22Rv1 (cell line): Measurements from ENCODE around the gene MX2.

ENCODE experiments used
- H3K27ac ChIP-seq: fragments of 450-650 bp; 2 replicates; pipeline ENCODE4 v1.5.1; 2017
- ZFX ChIP-seq: fragments of 450-650 bp; IDR thresholded peaks from 2 replicates; pipeline ENCODE4 v1.6.1; 2017; ENCODE audit warnings: antibody characterized with exemption, borderline replicate concordance
- TF ChIP-seq, protein P1 (sequence below): fragments of 450-650 bp; IDR thresholded peaks from 2 replicates; pipeline ENCODE4 v1.5.1; 2017; ENCODE audit warnings: mild to moderate bottlenecking

MX2 gene

DNA sequence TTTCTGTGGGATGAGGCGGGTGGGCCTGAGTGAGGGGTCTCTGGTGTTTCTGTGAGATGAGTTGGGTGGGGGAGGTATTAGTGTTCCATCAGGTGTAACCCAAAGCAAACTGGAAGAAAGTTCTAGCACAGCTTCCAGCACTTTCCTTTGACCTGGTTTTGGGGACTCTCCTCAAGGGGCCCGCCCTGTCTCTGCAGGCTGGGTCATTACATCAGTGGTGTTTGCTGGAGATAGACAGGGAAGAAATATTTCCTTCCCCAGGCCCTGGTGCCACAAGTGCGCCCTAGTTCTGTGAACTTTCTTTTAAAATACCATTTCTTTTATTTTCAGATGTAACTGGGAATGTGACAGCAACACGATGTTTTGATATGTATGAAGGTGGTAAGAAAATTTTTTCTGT lies 16.5 kb upstream of the MX2 start:
- no peak for TF ChIP-seq ZFX
- TF ChIP-seq, protein P1, sequence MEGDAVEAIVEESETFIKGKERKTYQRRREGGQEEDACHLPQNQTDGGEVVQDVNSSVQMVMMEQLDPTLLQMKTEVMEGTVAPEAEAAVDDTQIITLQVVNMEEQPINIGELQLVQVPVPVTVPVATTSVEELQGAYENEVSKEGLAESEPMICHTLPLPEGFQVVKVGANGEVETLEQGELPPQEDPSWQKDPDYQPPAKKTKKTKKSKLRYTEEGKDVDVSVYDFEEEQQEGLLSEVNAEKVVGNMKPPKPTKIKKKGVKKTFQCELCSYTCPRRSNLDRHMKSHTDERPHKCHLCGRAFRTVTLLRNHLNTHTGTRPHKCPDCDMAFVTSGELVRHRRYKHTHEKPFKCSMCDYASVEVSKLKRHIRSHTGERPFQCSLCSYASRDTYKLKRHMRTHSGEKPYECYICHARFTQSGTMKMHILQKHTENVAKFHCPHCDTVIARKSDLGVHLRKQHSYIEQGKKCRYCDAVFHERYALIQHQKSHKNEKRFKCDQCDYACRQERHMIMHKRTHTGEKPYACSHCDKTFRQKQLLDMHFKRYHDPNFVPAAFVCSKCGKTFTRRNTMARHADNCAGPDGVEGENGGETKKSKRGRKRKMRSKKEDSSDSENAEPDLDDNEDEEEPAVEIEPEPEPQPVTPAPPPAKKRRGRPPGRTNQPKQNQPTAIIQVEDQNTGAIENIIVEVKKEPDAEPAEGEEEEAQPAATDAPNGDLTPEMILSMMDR: no peak

DNA sequence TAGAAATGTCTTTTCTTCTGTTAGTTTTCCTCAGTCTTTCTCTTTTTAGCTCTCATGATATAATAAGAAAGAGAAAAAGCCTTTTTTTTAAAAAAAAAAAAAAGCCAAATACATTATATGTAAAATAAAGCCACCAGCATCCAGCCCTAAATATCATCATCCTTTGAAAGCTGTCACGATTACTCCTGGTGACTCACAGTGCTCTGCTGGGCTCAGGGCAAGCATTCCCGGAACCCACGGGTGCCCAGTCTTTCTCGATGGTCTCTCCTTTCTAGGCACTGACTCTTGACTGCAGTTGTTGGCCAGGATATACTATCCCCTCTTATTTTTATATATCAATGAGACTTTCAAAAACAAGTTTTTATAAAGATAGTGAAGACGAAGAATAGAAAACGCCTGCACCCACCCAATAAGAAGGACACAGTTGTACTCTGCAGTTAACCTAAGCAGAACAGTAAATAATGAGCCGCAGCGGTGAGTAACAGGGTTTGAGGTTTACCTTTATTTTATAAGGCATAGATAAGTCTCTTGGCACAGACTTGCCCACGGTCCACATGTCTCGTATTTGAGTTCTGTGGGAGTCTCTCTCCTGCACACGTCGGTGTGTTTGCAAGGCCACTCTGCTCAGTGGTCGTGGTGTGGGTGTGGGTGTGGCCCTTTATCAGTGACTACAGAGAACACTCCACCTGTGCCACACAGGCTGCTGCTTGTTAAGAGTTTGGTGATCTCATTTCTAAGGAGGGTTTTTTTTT lies 15.7 kb upstream of the MX2 start:
- no peak overlapping the region for H3K27ac ChIP-seq
- TF ChIP-seq ZFX: no peak
- TF ChIP-seq, protein P1: no peak

More for the DNA sequence above, 16.5 kb upstream of the MX2 start:
- no peak overlapping the region for H3K27ac ChIP-seq

DNA sequence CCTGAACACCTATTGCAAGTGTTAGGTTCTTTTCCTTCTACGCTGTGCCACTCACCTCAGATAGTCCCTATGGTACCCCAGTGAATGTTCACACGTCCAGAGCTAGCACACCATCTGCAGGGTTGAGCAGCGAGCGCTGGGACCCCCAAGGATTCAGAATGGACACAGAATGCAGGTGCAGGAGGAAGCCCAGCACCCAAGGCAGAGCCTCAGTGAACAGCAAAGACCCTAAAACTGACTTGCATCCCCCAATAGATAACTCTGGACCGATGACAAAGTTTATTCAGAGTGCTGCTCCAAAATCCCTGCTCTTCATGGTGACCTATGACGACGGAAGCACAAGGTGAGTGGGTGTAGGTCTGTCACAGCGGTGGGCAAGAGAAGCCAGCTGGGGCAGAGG lies 15.1 kb upstream of the MX2 start:
- H3K27ac ChIP-seq: no peak overlapping the region
- TF ChIP-seq, protein P1: no peak
- TF ChIP-seq ZFX: no peak

DNA sequence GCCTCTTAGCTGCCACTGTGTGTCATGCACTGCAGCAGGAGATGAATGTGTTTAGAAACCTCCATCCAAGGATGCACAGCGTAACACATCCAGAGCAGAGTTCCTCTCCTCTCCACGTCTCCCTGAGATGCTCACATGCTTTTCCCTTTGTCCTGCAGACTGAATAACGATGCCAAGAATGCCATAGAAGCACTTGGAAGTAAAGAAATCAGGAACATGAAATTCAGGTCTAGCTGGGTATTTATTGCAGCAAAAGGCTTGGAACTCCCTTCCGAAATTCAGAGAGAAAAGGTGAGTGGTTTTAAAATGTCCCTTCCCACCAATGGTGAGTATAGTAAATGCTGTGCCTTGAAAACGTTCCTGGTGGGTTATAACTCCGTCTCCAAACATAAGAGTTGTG lies 13.4 kb upstream of the MX2 start:
- no peak for TF ChIP-seq ZFX
- TF ChIP-seq, protein P1: no peak
- H3K27ac ChIP-seq: no peak overlapping the region

DNA sequence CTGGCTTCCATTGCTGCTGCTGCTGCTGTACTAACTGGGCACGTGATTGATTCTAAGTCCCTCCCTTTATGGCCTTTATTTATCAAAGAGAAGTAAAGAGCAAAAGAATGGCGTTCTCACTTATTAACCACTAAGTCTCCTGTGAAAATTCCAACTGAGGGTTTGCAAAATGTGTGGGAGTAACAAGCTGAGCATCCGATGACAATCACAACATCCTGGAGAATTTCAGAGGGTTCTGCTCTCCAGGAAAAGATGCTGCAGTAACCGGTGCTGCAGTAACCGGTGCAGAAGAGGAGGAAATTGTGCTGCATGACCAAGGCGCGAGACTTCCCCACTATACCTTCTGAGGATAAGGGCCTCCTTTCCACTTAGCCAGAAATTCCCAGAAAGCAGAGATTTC lies 12.7 kb upstream of the MX2 start:
- no peak overlapping the region for H3K27ac ChIP-seq
- TF ChIP-seq, protein P1: no peak
- TF ChIP-seq ZFX: no peak

DNA sequence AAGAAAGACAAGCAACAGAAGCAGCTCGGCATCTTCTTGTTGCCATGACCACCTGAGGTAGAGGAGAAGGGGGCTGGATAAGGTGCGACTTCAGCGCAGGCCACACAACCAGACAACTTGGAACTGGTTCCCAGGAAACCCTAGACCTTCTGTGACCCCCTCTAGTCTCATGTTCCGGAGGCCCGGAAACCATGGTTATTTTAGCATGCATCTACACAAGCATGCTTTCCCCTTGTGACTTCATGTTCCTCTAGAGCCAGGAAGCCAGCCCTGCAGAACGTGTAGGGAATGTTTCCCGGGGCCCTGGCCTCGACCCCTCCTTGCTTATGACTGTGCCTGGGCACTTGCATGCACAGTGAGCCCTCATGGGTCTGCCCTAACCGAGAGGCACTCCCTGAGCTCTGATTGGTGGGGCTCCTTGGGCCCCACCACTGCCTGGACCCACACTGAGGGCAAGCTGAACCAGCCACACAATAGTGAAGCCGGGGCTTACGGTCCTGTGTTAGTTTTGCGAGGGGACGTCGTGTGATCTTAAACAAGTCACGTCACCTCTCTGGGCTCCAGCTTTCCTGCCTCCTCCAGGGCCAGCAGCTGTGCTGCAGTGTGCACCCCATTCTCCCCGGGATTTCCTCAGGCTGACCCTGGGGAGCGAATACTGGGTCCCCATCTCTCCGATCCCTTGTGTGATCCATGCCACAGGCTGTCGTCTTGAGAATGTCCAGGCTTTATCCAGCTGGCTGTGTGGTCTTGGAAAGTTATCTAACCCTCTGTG lies 12.0 kb upstream of the MX2 start:
- TF ChIP-seq ZFX: no peak
- TF ChIP-seq, protein P1: no peak

More for the DNA sequence above, 12.0 kb upstream of the MX2 start:
- no peak overlapping the region for H3K27ac ChIP-seq
